Neural progenitor cell (in vitro differentiated cells): ENCODE data around the gene UBE2L5. TPM values are rescaled to one million over a fixed set of nuclear protein-coding genes. Genes with fewer than 3 reads are reported as not detected.

Experiments
- DNase-seq: peaks from one replicate; pipeline ENCODE4 v3.0.0-alpha.2; 2016; ENCODE audit warnings: low spot score
- H2AFZ ChIP-seq: fragments of 200-600 bp; sonication (generic); replicated peaks from 2 replicates; pipeline ENCODE4 v1.6.1; 2016; ENCODE audit warnings: antibody characterized with exemption
- H3F3A ChIP-seq: fragments of 200-600 bp; sonication (generic); 2 replicates; pipeline ENCODE4 v1.6.1; 2016; ENCODE audit warnings: antibody characterized with exemption, low read depth
- H3K27ac ChIP-seq: fragments of 200-600 bp; sonication (generic); 2 replicates; pipeline ENCODE4 v1.5.1; 2016; ENCODE audit warnings: mild to moderate bottlenecking
- H3K27me3 ChIP-seq: fragments of 200-600 bp; sonication (generic); 2 replicates; pipeline ENCODE4 v1.6.1; 2016; ENCODE audit warnings: mild to moderate bottlenecking, moderate library complexity
- H3K36me3 ChIP-seq: fragments of 200-600 bp; sonication (generic); 2 replicates; pipeline ENCODE4 v1.5.1; 2016
- H3K4me1 ChIP-seq: fragments of 200-600 bp; sonication (generic); 2 replicates; pipeline ENCODE4 v1.6.1; 2016; ENCODE audit warnings: mixed run types
- H3K4me2 ChIP-seq: fragments of 200-600 bp; sonication (generic); 2 replicates; pipeline ENCODE4 v1.6.1; 2016
- H3K4me3 ChIP-seq: fragments of 200-600 bp; sonication (generic); 2 replicates; pipeline ENCODE4 v1.5.1; 2016
- H3K79me2 ChIP-seq: fragments of 200-600 bp; sonication (generic); 2 replicates; pipeline ENCODE4 v1.6.1; 2016; ENCODE audit warnings: low read depth
- H3K9ac ChIP-seq: fragments of 200-600 bp; sonication (generic); 2 replicates; pipeline ENCODE4 v1.6.1; 2016
- H3K9me3 ChIP-seq: fragments of 200-600 bp; sonication (generic); 2 replicates; pipeline ENCODE4 v1.5.1; 2016; ENCODE audit warnings: low read depth
- H4K20me1 ChIP-seq: fragments of 200-600 bp; sonication (generic); 2 replicates; pipeline ENCODE4 v1.6.1; 2016; ENCODE audit warnings: low read depth
- H3K27ac Mint-ChIP-seq: 3 replicates; pipeline ENCODE4 v1.8.0; 2021; ENCODE audit warnings: mixed read lengths
- H3K27me3 Mint-ChIP-seq: 2 replicates; pipeline ENCODE4 v1.8.0; 2022; ENCODE audit warnings: low read depth, mild to moderate bottlenecking, inconsistent platforms, moderate library complexity, mixed read lengths; ENCODE audit not compliant: insufficient read depth
- H3K36me3 Mint-ChIP-seq: 3 replicates; pipeline ENCODE4 v1.8.0; 2021; ENCODE audit warnings: mixed read lengths
- H3K4me1 Mint-ChIP-seq: 3 replicates; pipeline ENCODE4 v1.8.0; 2021; ENCODE audit warnings: mixed read lengths
- H3K4me3 Mint-ChIP-seq: 3 replicates; pipeline ENCODE4 v1.8.0; 2021; ENCODE audit warnings: mild to moderate bottlenecking, moderate library complexity, mixed read lengths
- H3K9me3 Mint-ChIP-seq: 3 replicates; pipeline ENCODE4 v1.8.0; 2020; ENCODE audit warnings: mixed read lengths
- CTCF ChIP-seq: fragments of 200-600 bp; sonication (generic); IDR thresholded peaks from 2 replicates; pipeline ENCODE4 v1.5.1; 2017; ENCODE audit warnings: antibody characterized with exemption, mild to moderate bottlenecking
- EZH2 ChIP-seq: fragments of 200-600 bp; sonication (generic); IDR thresholded peaks from 2 replicates; pipeline ENCODE4 v1.6.1; 2017; ENCODE audit warnings: antibody characterized with exemption, mild to moderate bottlenecking, moderate library complexity
- EZH2phosphoT487 ChIP-seq: fragments of 200-600 bp; sonication (generic); IDR thresholded peaks from 2 replicates; pipeline ENCODE4 v1.6.1; 2017; ENCODE audit warnings: antibody characterized with exemption
- total RNA-seq: library from RNA; depleted of rRNA; stranded (reverse); fragments of >200 nt; gene quantifications from 2 replicates; pipeline ENCODE4 v1.2.3, GENCODE V29; 2015; ENCODE audit warnings: low replicate concordance

Gene UBE2L5
- total RNA-seq, 1 donor from 2014 or later: not detected

- Mint-ChIP-seq H3K27me3 (peaks cover 2% of the 10 kb centered on the region), H3K27ac (no peak overlapping the region), H3K4me1 (peaks cover 3% of the 10 kb centered on the region), H3K36me3 (no peaks in the 10 kb centered on the region), H3K4me3 (no peak overlapping the region), H3K9me3 (no peaks in the 10 kb centered on the region)
- Histone ChIP-seq H3K4me3 (no peak overlapping the region), H4K20me1 (no peaks in the 10 kb centered on the region), H3K36me3 (no peaks in the 10 kb centered on the region), H3K4me2 (no peak overlapping the region), H3K27me3 (no peaks in the 10 kb centered on the region), H3K9ac (no peak overlapping the region), H3F3A (peaks cover 4% of the 10 kb centered on the region), H3K79me2 (no peaks in the 10 kb centered on the region), H3K27ac (no peak overlapping the region), H3K4me1 (peaks cover 7% of the 10 kb centered on the region), H2AFZ (peak overlapping the region; percentile 22), H3K9me3 (no peaks in the 10 kb centered on the region)
- DNase-seq: no peak
- TF ChIP-seq EZH2phosphoT487 (no peak), CTCF (no peak), EZH2 (no peak)
Observed at GRCh38 chr13:30477346-30478195, 55.3 kb downstream of the UBE2L5 start.

Other genes starting within 250 kb of the UBE2L5 start
- 15.3 and 33.6 TPM in 2 replicates for gene KATNAL1, start 114.9 kb upstream of the UBE2L5 start, total RNA-seq
- 886 and 1,493 TPM in 2 replicates for gene HMGB1, start 43.4 kb downstream of the UBE2L5 start, total RNA-seq
- gene USPL1, start 195.4 kb downstream of the UBE2L5 start, total RNA-seq: 36.2 and 42.5 TPM in 2 replicates